ENCODE data around the gene HACD2. TPM values are rescaled to one million over a fixed set of nuclear protein-coding genes. Genes with fewer than 3 reads are reported as not detected.

The HACD2 gene
- polyA plus RNA-seq, 1 of the 3 experiments (the other 2 are of a cell fraction): 13.8 TPM

DNA sequence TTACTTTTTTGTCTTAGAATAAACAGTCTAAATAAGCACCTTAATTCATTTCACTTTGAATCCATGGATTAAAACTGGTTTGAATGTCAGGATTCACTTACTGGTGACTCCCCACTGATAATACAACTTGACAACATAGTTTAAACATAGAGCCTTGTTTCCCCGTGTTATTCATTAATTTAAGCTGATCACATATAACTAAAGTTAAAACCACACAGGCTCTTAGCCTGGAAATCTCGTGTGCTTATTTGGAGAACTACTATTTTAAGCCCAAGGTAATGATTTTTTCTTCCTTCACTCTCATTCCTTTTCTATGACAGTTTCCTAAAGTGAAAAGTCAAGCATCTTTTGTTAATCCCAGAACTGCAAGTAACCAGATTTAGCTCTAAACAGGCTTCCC lies 64.2 kb downstream of the HACD2 start:
- no peaks in the 10 kb centered on the region for H3K27me3 ChIP-seq (ENCODE audit: insufficient read depth)
- H3K27ac ChIP-seq (ENCODE audit: low read depth in 2 of 2, low read length in 1 of 2): no peak overlapping the region
- H2AFZ ChIP-seq (ENCODE audit: low read depth): no peak overlapping the region
- no peak overlapping the region for H3K4me3 ChIP-seq (ENCODE audit: low read depth in 2 of 2, low read length in 1 of 2)
- H3K9ac ChIP-seq: no peak overlapping the region
- ChIA-PET POLR2A (no interaction called here), CTCF (interaction anchor here (1.1 to 4.2 kb wide), 3 partner anchors 32 to 191 kb away, joined by 4 to 20 read pairs (median 4); no protein-coding TSS in a partner anchor)
- H3K79me2 ChIP-seq (ENCODE audit: insufficient read depth): no peaks in the 10 kb centered on the region
- H3F3A ChIP-seq (replicated peaks; ENCODE audit: insufficient read depth): no peaks in the 10 kb centered on the region
- DNase-seq: no peak
- H3K4me1 ChIP-seq (ENCODE audit: control insufficient read depth in 1 of 2, insufficient read depth in 2 of 2, low read depth in 1 of 2, low read length in 1 of 2): peaks cover 6 to 8% of the 10 kb centered on the region in 2 experiments; a peak in 2 of 4 replicates
- H3K36me3 ChIP-seq (replicated peaks in 1 of 2; ENCODE audit: control insufficient read depth in 1 of 2, insufficient read depth in 2 of 2, low read length in 1 of 2): peaks cover 0 to 3% of the 10 kb centered on the region in 2 experiments
- H3K9me3 ChIP-seq: no peaks in the 10 kb centered on the region
- H3K9me2 ChIP-seq: no peaks in the 10 kb centered on the region
- no peak overlapping the region for H3K4me2 ChIP-seq
- H4K20me1 ChIP-seq (ENCODE audit: insufficient read depth): no peaks in the 10 kb centered on the region
- TF ChIP-seq ZBTB33 (IDR thresholded peaks at IDR 0.05; ENCODE audit: borderline replicate concordance, low read depth): no peak
- no peak for TF ChIP-seq USF2 (IDR thresholded peaks at IDR 0.05; ENCODE audit: borderline replicate concordance, low read depth, low read length)
- no peak for TF ChIP-seq TEAD4 (IDR thresholded peaks at IDR 0.05; ENCODE audit: borderline replicate concordance, insufficient read depth)
- TF ChIP-seq FOSL2 (IDR thresholded peaks at IDR 0.05; ENCODE audit: borderline replicate concordance, low read depth): no peak
- no peak for TF ChIP-seq SMC3 (IDR thresholded peaks at IDR 0.05; ENCODE audit: low read depth, low read length)
- TF ChIP-seq RXRA (IDR thresholded peaks at IDR 0.05; ENCODE audit: borderline replicate concordance, low read depth): no peak
- no peak for TF ChIP-seq FOXJ3 (CRISPR knock-in tag; IDR thresholded peaks at IDR 0.05)
- no peak for TF ChIP-seq CTCF (IDR thresholded peaks at IDR 0.05)
- no peak for TF ChIP-seq REST (IDR thresholded peaks at IDR 0.05; ENCODE audit: low read depth, low read length)
- TF ChIP-seq POLR2AphosphoS5 (IDR thresholded peaks at IDR 0.05; ENCODE audit: low read depth, low read length): no peak
- no peak for TF ChIP-seq GATA2 (CRISPR knock-in tag; IDR thresholded peaks at IDR 0.05)
- TF ChIP-seq TCF12 (IDR thresholded peaks at IDR 0.05): no peak
- no peak for TF ChIP-seq RAD21 (IDR thresholded peaks at IDR 0.05; ENCODE audit: low read length)
- TF ChIP-seq, protein P1, sequence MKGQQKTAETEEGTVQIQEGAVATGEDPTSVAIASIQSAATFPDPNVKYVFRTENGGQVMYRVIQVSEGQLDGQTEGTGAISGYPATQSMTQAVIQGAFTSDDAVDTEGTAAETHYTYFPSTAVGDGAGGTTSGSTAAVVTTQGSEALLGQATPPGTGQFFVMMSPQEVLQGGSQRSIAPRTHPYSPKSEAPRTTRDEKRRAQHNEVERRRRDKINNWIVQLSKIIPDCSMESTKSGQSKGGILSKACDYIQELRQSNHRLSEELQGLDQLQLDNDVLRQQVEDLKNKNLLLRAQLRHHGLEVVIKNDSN (IDR thresholded peaks at IDR 0.05; ENCODE audit: borderline replicate concordance, low read depth): no peak
- TF ChIP-seq RCOR1 (IDR thresholded peaks at IDR 0.05; ENCODE audit: low read length): no peak
- no peak for TF ChIP-seq YY1 (IDR thresholded peaks at IDR 0.05; ENCODE audit: low read depth)
- WGBS (ENCODE audit: low lambda C conversion rate): 65% methylated on average over 2 of the region's 2 CpGs

Measured in SK-N-SH (cell line).